HCT116 (cell line): ENCODE data around the gene LPAR3. TPM values are rescaled to one million over a fixed set of nuclear protein-coding genes. Genes with fewer than 3 reads are reported as not detected.

Experiments
- ATAC-seq: fragments of 200-7000 bp; cut with Tn5 transposase; 2 replicates; pipeline ENCODE4 v1.9.1; 2020; ENCODE audit warnings: mild to moderate bottlenecking, moderate library complexity
- BruUV-seq: library from RNA; stranded (reverse); fragments of 400-500 nt; replicated peaks from 2 replicates; lab custom pipeline; 2021; lab: Mats Ljungman, UMichigan
- CTCF ChIA-PET: fragments of 300-600 bp; sonication (Branson Sonifier 250); formaldehyde crosslinking; loops from one replicate; lab custom pipeline; 2021; ENCODE audit warnings: antibody characterized with exemption; lab: Charles Lee
- POLR2A ChIA-PET: fragments of 300-600, 350-600 bp; sonication (Branson Sonifier 250); formaldehyde crosslinking; loops from one replicate; lab custom pipeline; 2021; ENCODE audit warnings: antibody characterized with exemption; lab: Charles Lee
- RAD21 ChIA-PET, 2 experiments: fragments of 300-600 bp; sonication (Branson Sonifier 250); formaldehyde crosslinking; loops; one replicate each; lab custom pipeline; 2023; ENCODE audit warnings: low total read pairs in 2 of 2; ENCODE audit not compliant: uncharacterized antibody in 2 of 2, unreplicated experiment in 2 of 2, low non-redundant PET in 1 of 2; lab: Charles Lee
- DNase-seq: peaks from one replicate; pipeline ENCODE4 v3.0.0-alpha.2; 2010; ENCODE audit warnings: low read depth, low spot score
- H2AFZ ChIP-seq: fragments of 200-600 bp; shearing (Covaris generic), sonication (generic); 2 replicates; pipeline ENCODE4 v1.6.1; 2017; ENCODE audit warnings: low read depth, mixed run types, mixed read lengths, antibody characterized with exemption, low read length; ENCODE audit not compliant: poor library complexity, severe bottlenecking
- H3K27ac ChIP-seq: 2 replicates; pipeline ENCODE4 v1.5.1; 2012; ENCODE audit warnings: low read depth, low read length
- H3K27me3 ChIP-seq: fragments of 200-600 bp; sonication (generic); 2 replicates; pipeline ENCODE4 v1.6.1; 2016; ENCODE audit warnings: mixed run types, low read length, mixed read lengths; ENCODE audit not compliant: insufficient read depth
- H3K36me3 ChIP-seq, 2 experiments: fragments of 200-500 bp in 1 of 2; fragments of 200-600 bp in 1 of 2; sonication (Bioruptor generic) in 1 of 2; sonication (generic) in 1 of 2; 2 replicates each; pipeline versions ENCODE4 v1.5.1 to v1.6.1; 2014 to 2016; ENCODE audit warnings: low read length in 2 of 2, inconsistent platforms in 1 of 2, mixed read lengths in 1 of 2, mixed run types in 1 of 2; ENCODE audit not compliant: insufficient read depth in 2 of 2, control insufficient read depth in 1 of 2
- H3K4me1 ChIP-seq, 2 experiments: fragments of 200-600 bp in 1 of 2; sonication (generic) in 1 of 2; 2 replicates each; pipeline versions ENCODE4 v1.5.1 to v1.6.1; 2012 to 2017; ENCODE audit warnings: low read length in 2 of 2, inconsistent platforms in 1 of 2, mild to moderate bottlenecking in 1 of 2, mixed read lengths in 1 of 2, mixed run types in 1 of 2, moderate library complexity in 1 of 2; ENCODE audit not compliant: insufficient read depth in 2 of 2, control insufficient read depth in 1 of 2
- H3K4me2 ChIP-seq: fragments of 200-600 bp; sonication (generic); 2 replicates; pipeline ENCODE4 v1.6.1; 2017; ENCODE audit warnings: mixed run types, low read length, mixed read lengths
- H3K4me3 ChIP-seq, 2 experiments: fragments of 200-600 bp in 1 of 2; sonication (generic) in 1 of 2; replicated peaks in 1 of 2; 2 replicates each; pipeline ENCODE4 v1.5.1; 2011 to 2016; ENCODE audit warnings: low read length in 2 of 2, control low read depth in 1 of 2, low read depth in 1 of 2, mild to moderate bottlenecking in 1 of 2, mixed read lengths in 1 of 2, mixed run types in 1 of 2
- H3K79me2 ChIP-seq: fragments of 200-600 bp; sonication (generic); 2 replicates; pipeline ENCODE4 v1.6.1; 2017; ENCODE audit warnings: mild to moderate bottlenecking, mixed run types, low read length, moderate library complexity, mixed read lengths; ENCODE audit not compliant: insufficient read depth
- H3K9ac ChIP-seq: fragments of 200-600 bp; sonication (generic); 2 replicates; pipeline ENCODE4 v1.6.1; 2016; ENCODE audit warnings: low read length, mixed read lengths
- H3K9me2 ChIP-seq: fragments of 200-600 bp; sonication (generic), shearing (Covaris generic); 2 replicates; pipeline ENCODE4 v1.6.1; 2017; ENCODE audit warnings: mixed run types, mild to moderate bottlenecking, moderate library complexity; ENCODE audit not compliant: insufficient read depth
- H3K9me3 ChIP-seq, 2 experiments: fragments of 200-500 bp in 1 of 2; fragments of 200-600 bp in 1 of 2; sonication (Bioruptor generic) in 1 of 2; sonication (generic) in 1 of 2; 2 replicates each; pipeline ENCODE4 v1.6.1; 2014 to 2017; ENCODE audit warnings: low read length in 2 of 2, mixed read lengths in 2 of 2, inconsistent platforms in 1 of 2, low read depth in 1 of 2, mild to moderate bottlenecking in 1 of 2, mixed run types in 1 of 2, moderate library complexity in 1 of 2; ENCODE audit not compliant: control insufficient read depth in 1 of 2, insufficient read depth in 1 of 2
- H4K20me1 ChIP-seq: fragments of 200-600 bp; sonication (generic), shearing (Covaris generic); 2 replicates; pipeline ENCODE4 v1.6.1; 2017; ENCODE audit warnings: mixed run types, mild to moderate bottlenecking, moderate library complexity; ENCODE audit not compliant: insufficient read depth
- ATF3 ChIP-seq: IDR thresholded peaks from 2 replicates; pipeline ENCODE4 v1.6.1; 2012
- CBX3 ChIP-seq: IDR thresholded peaks from 2 replicates; pipeline ENCODE4 v1.6.1; 2012; ENCODE audit warnings: low read depth
- CEBPB ChIP-seq: IDR thresholded peaks from 2 replicates; pipeline ENCODE4 v1.6.1; 2012; ENCODE audit warnings: low read depth
- CTCF ChIP-seq, 3 experiments: fragments of 200-600 bp in 1 of 3; sonication (generic) in 1 of 3; IDR thresholded peaks in 2 of 3; conservative IDR thresholded peaks in 1 of 3; 2 replicates each; pipeline ENCODE4 v1.5.1; 2012 to 2017; ENCODE audit warnings: low read depth in 2 of 3, low read length in 2 of 3, antibody characterized with exemption in 1 of 3, borderline replicate concordance in 1 of 3, control low read depth in 1 of 3, mild to moderate bottlenecking in 1 of 3, mixed read lengths in 1 of 3, mixed run types in 1 of 3, moderate library complexity in 1 of 3; ENCODE audit not compliant: insufficient read depth in 1 of 3
- ELF1 ChIP-seq: IDR thresholded peaks from 2 replicates; pipeline ENCODE4 v1.6.1; 2012; ENCODE audit warnings: low read depth, borderline replicate concordance
- EZH2 ChIP-seq: fragments of 200-600 bp; sonication (generic); IDR thresholded peaks from 2 replicates; pipeline ENCODE4 v1.6.1; 2017; ENCODE audit warnings: antibody characterized with exemption, mixed run types
- EZH2phosphoT487 ChIP-seq: fragments of 200-600 bp; IDR thresholded peaks from 2 replicates; pipeline ENCODE4 v1.6.1; 2018; ENCODE audit warnings: antibody characterized with exemption, borderline replicate concordance
- JUND ChIP-seq: IDR thresholded peaks from 2 replicates; pipeline ENCODE4 v1.6.1; 2012
- MAX ChIP-seq: IDR thresholded peaks from 2 replicates; pipeline ENCODE4 v1.6.1; 2012
- POLR2A ChIP-seq: IDR thresholded peaks from 2 replicates; pipeline ENCODE4 v1.7.0; 2011; ENCODE audit warnings: borderline replicate concordance; ENCODE audit not compliant: insufficient read depth, insufficient read length; ENCODE audit errors: extremely low read depth
- POLR2AphosphoS5 ChIP-seq: IDR thresholded peaks from 2 replicates; pipeline ENCODE4 v1.6.1; 2011; ENCODE audit warnings: mild to moderate bottlenecking, low read depth, low read length, moderate library complexity
- REST ChIP-seq: IDR thresholded peaks from 2 replicates; pipeline ENCODE4 v1.6.1; 2012; ENCODE audit warnings: low read depth
- SIN3A ChIP-seq: IDR thresholded peaks from 2 replicates; pipeline ENCODE4 v1.6.1; 2012; ENCODE audit warnings: low read depth
- SP1 ChIP-seq: IDR thresholded peaks from 2 replicates; pipeline ENCODE4 v1.6.1; 2012; ENCODE audit warnings: low read depth
- SRF ChIP-seq: IDR thresholded peaks from 2 replicates; pipeline ENCODE4 v1.6.1; 2012; ENCODE audit warnings: low read depth
- TCF7L2 ChIP-seq: IDR thresholded peaks from 2 replicates; pipeline ENCODE4 v1.7.0; 2011; ENCODE audit warnings: borderline replicate concordance, inconsistent platforms; ENCODE audit not compliant: insufficient read depth, insufficient read length; ENCODE audit errors: extremely low read depth
- YY1 ChIP-seq: IDR thresholded peaks from 2 replicates; pipeline ENCODE4 v1.6.1; 2011; ENCODE audit warnings: low read length, low read depth, moderate library complexity, mild to moderate bottlenecking; ENCODE audit not compliant: insufficient replicate concordance; ENCODE audit errors: extremely low read depth
- ZBTB33 ChIP-seq: IDR thresholded peaks from 2 replicates; pipeline ENCODE4 v1.6.1; 2011; ENCODE audit warnings: mild to moderate bottlenecking, low read length, moderate library complexity; ENCODE audit not compliant: insufficient replicate concordance; ENCODE audit errors: extremely low read depth
- ZFX ChIP-seq: fragments of 450-650 bp; IDR thresholded peaks from 2 replicates; pipeline ENCODE4 v1.6.1; 2017
- ZNF274 ChIP-seq: fragments of 200-500 bp; sonication (Bioruptor generic); IDR thresholded peaks from 2 replicates; pipeline ENCODE4 v1.6.1; 2014; ENCODE audit warnings: mild to moderate bottlenecking, low read depth, low read length, inconsistent platforms
- intact Hi-C: fragments of 100-400 bp; cut with micrococcal nuclease; formaldehyde crosslinking; loops from 2 replicates; pipeline ENCODE4 v1.10.0; 2022
- total RNA-seq: library from RNA; stranded (reverse); gene quantifications from one replicate; pipeline ENCODE4 v1.2.1, GENCODE V29; 2021; ENCODE audit not compliant: unreplicated experiment

Gene LPAR3
- total RNA-seq, 1 experiment from 2014 or later: 27.2 TPM

- RAD21 ChIA-PET: no interaction called here
- Histone ChIP-seq H3K79me2 (peaks cover 57% of the 10 kb centered on the region), H3K36me3 (peaks cover 4 to 15% of the 10 kb centered on the region in 2 experiments; a peak in 3 of 4 replicates), H3K9ac (no peak overlapping the region), H3K9me2 (no peaks in the 10 kb centered on the region), H3K4me1 (peaks cover 0 to 18% of the 10 kb centered on the region in 2 experiments; a peak in 1 of 4 replicates), H3K4me3 (no peak overlapping the region), H3K27me3 (no peaks in the 10 kb centered on the region)
- no peak for DNase-seq
- TF ChIP-seq ZFX (no peak), POLR2AphosphoS5 (no peak), ZBTB33 (no peak), SIN3A (no peak), EZH2phosphoT487 (no peak), TCF7L2 (no peak), SRF (no peak), REST (no peak), JUND (no peak), SP1 (no peak), ATF3 (no peak), CTCF (IDR thresholded peaks at IDR 0.05 in 2 of 3, conservative IDR thresholded peaks at IDR 0.05 in 1 of 3; ENCODE audit: borderline replicate concordance in 1 of 3, insufficient read depth in 1 of 3, low read depth in 2 of 3, low read length in 2 of 3) (no peak), POLR2A (no peak), CBX3 (no peak), CEBPB (no peak), MAX (no peak), ZNF274 (no peak), ELF1 (no peak), EZH2 (no peak), YY1 (no peak)
- TF ChIP-seq, all 23 proteins: peak for 0
- no peak overlapping the region for H2AFZ ChIP-seq
- ATAC-seq: no peak
- no peak overlapping the region for H3K27ac ChIP-seq
- intact Hi-C loops: no loop called here
- H3K4me2 ChIP-seq: no peak overlapping the region
- H4K20me1 ChIP-seq: no peaks in the 10 kb centered on the region
- BruUV-seq: no TSS peak
- H3K9me3 ChIP-seq: no peaks in the 10 kb centered on the region
- ChIA-PET CTCF (no interaction called here), POLR2A (no interaction called here)
These were observed 2.4 kb downstream of the LPAR3 start for GRCh38 chr1:84890566-84890965.
